K562 (cell line): ENCODE measurements around the gene MXRA7. TPM values are rescaled to one million over a fixed set of nuclear protein-coding genes. Genes with fewer than 3 reads are reported as not detected.
A peak's percentile ranks its signal among the peaks of the same experiment; 100 is the strongest.

Experiments used
- BRCA1 ChIP-seq, 2 experiments: fragments of 450-650 bp in 1 of 2; sonication (generic) in 1 of 2; formaldehyde crosslinking in 1 of 2; IDR thresholded peaks; 2 replicates each; pipeline versions ENCODE4 v1.5.0 to v1.6.1; 2017 to 2020; ENCODE audit warnings: mild to moderate bottlenecking in 1 of 2, missing genetic modification reagents in 1 of 2
- GATA2 ChIP-seq: sonication (generic); formaldehyde crosslinking; IDR thresholded peaks from 2 replicates; pipeline ENCODE4 v1.4.0; 2020; ENCODE audit warnings: mild to moderate bottlenecking, missing genetic modification reagents
- LCOR ChIP-seq: sonication (generic); formaldehyde crosslinking; IDR thresholded peaks from 2 replicates; pipeline ENCODE4 v1.8.0; 2022; ENCODE audit warnings: mild to moderate bottlenecking, missing genetic modification reagents
- MAFF ChIP-seq: IDR thresholded peaks from 2 replicates; pipeline ENCODE4 v1.6.1; 2012; ENCODE audit warnings: low read length, improper control_type of control experiment
- MAZ ChIP-seq, 2 experiments: fragments of 450-650 bp in 1 of 2; sonication (generic) in 1 of 2; formaldehyde crosslinking; IDR thresholded peaks in 1 of 2; conservative IDR thresholded peaks in 1 of 2; 2 replicates each; pipeline versions ENCODE4 v1.4.0 to v1.5.0; 2020; ENCODE audit warnings: mild to moderate bottlenecking in 1 of 2, missing genetic modification reagents in 1 of 2
- NR2C1 ChIP-seq, 2 experiments: fragments of 450-650 bp; IDR thresholded peaks; 2 replicates each; pipeline ENCODE4 v1.6.1; 2017; ENCODE audit warnings: mild to moderate bottlenecking in 2 of 2, antibody characterized with exemption in 1 of 2, inconsistent platforms in 1 of 2, missing compliant biosample characterization in 1 of 2, missing genetic modification characterization in 1 of 2
- SMARCE1 ChIP-seq: fragments of 450-650 bp; IDR thresholded peaks from 2 replicates; pipeline ENCODE4 v1.7.1; 2016; ENCODE audit warnings: mild to moderate bottlenecking
- UBTF ChIP-seq, 2 experiments: IDR thresholded peaks; 2 replicates each; pipeline ENCODE4 v1.6.1; 2012; ENCODE audit warnings: improper control_type of control experiment in 2 of 2, low read depth in 2 of 2, low read length in 2 of 2, borderline replicate concordance in 1 of 2
- ZNF146 ChIP-seq: IDR thresholded peaks from one replicate; pipeline ENCODE4 v1.6.1; 2018; ENCODE audit warnings: missing compliant biosample characterization; ENCODE audit not compliant: unreplicated experiment
- ZNF184 ChIP-seq: sonication (generic); formaldehyde crosslinking; IDR thresholded peaks from 2 replicates; pipeline ENCODE4 v1.5.0; 2020; ENCODE audit warnings: missing genetic modification reagents
- polyA plus RNA-seq, 8 experiments: library from polyadenylated mRNA; depleted of rRNA in 4 of 8; stranded (reverse) in 5 of 8; unstranded in 3 of 8; fragments of >200 nt; fragmentation: Nextera tagmentation in 2 of 8; fragmentation: Illumina TruSeq in 1 of 8; extraction: Ambion mirVana in 2 of 8; extraction: Trizol in 1 of 8; gene quantifications; 2 replicates each; pipeline versions ENCODE4 v1.2.1 to v1.2.3, GENCODE V29; 2011 to 2014; ENCODE audit warnings: inconsistent platforms in 1 of 8, missing spikeins in 1 of 8
- total RNA-seq, 7 experiments: library from RNA; depleted of rRNA in 6 of 7; stranded (reverse); fragments of >200 nt in 6 of 7; fragmentation: Illumina TruSeq in 2 of 7; extraction: Trizol in 2 of 7; gene quantifications; 2 replicates each; pipeline versions ENCODE4 v1.2.1 to v1.2.3, GENCODE V29; 2011 to 2021; ENCODE audit warnings: low replicate concordance in 1 of 7
- TF ChIP-seq, protein P1 (sequence below): fragments of 450-650 bp; IDR thresholded peaks from 2 replicates; pipeline ENCODE4 v1.6.1; 2016; ENCODE audit warnings: mild to moderate bottlenecking

The MXRA7 gene
- total and polyA plus RNA-seq, 9 of the 15 experiments (the other 6 are each of a cell fraction or from before 2014, with no cell fraction given), result 2.6 to 38.4 (median 14.3) TPM

DNA sequence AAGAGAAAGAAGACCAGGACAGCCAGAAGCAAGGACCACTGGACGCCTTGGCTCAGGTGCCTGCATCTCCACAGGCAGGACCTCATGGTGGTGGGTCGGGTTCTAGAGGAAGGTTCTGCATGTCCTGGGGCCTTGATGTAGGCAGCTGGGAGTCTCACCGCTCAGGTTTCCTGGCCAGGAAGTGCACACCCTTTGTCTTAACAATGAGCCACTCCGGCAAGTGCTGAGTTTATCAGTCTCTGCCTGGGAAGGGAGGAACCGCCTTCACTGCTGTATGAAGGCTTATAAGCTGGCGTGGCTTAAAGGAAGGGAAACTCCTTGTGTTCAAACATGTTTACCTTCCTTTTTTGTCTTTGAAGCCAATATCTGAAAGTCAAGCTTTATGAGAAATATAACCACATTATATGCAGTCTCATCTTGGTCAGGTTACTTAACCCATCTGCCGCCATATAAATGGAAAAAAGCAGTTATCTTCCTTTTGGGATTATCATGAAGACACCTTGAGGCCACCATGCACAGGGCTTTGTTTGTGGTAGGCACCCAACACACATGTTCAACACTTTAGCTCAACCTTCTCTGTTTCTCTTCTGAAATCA is 67.1 kb downstream of the MXRA7 start, which contains the start of gene ST6GALNAC1 (continued):
- TF ChIP-seq UBTF (IDR thresholded peaks at IDR 0.05; ENCODE audit: borderline replicate concordance in 1 of 2, low read depth in 2 of 2, low read length in 2 of 2), result peak; percentile 74 to 85; a peak in 3 of 4 replicates
- no peak for TF ChIP-seq ZNF184
- TF ChIP-seq MAFF, result no peak
- peak in 1 of 2 experiments; percentile 25; a peak in 1 of 4 replicates for TF ChIP-seq MAZ (CRISPR knock-in tag; conservative IDR thresholded peaks at IDR 0.05 in 1 of 2, IDR thresholded peaks at IDR 0.05 in 1 of 2)
- TF ChIP-seq SMARCE1, result 0 out of 2 replicates have a peak, but pooled peaks have one; percentile 13
- TF ChIP-seq, protein P1, sequence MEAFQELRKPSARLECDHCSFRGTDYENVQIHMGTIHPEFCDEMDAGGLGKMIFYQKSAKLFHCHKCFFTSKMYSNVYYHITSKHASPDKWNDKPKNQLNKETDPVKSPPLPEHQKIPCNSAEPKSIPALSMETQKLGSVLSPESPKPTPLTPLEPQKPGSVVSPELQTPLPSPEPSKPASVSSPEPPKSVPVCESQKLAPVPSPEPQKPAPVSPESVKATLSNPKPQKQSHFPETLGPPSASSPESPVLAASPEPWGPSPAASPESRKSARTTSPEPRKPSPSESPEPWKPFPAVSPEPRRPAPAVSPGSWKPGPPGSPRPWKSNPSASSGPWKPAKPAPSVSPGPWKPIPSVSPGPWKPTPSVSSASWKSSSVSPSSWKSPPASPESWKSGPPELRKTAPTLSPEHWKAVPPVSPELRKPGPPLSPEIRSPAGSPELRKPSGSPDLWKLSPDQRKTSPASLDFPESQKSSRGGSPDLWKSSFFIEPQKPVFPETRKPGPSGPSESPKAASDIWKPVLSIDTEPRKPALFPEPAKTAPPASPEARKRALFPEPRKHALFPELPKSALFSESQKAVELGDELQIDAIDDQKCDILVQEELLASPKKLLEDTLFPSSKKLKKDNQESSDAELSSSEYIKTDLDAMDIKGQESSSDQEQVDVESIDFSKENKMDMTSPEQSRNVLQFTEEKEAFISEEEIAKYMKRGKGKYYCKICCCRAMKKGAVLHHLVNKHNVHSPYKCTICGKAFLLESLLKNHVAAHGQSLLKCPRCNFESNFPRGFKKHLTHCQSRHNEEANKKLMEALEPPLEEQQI, result peak; percentile 15; the same call in 1 of the 2 replicates
- TF ChIP-seq ZNF146 (CRISPR knock-in tag), result no peak
- TF ChIP-seq BRCA1 (IDR thresholded peaks at IDR 0.05), result no peak
- no peak for TF ChIP-seq BRCA1 (CRISPR knock-in tag; IDR thresholded peaks at IDR 0.05)
- no peak for TF ChIP-seq GATA2 (CRISPR knock-in tag)
- TF ChIP-seq NR2C1 (IDR thresholded peaks at IDR 0.05), result no peak
- peak; percentile 56 for TF ChIP-seq NR2C1 (tag; IDR thresholded peaks at IDR 0.05)
- peak; percentile 80; the same call in 1 of the 2 replicates for TF ChIP-seq LCOR
- TF ChIP-seq, all 486 proteins: peak for 125
